B cell (primary cell): ENCODE measurements around the gene VAC14. TPM values are rescaled to one million over a fixed set of nuclear protein-coding genes. Genes with fewer than 3 reads are reported as not detected.

Experiments used
- ATAC-seq: fragments of 200-7000 bp; cut with Tn5 transposase; one replicate; pipeline ENCODE4 v1.10.0; 2021; ENCODE audit warnings: low read depth, mild to moderate bottlenecking, moderate number of reproducible peaks, moderate library complexity
- CTCF ChIA-PET: fragments of 350-600 bp; sonication (Branson Sonifier 250); formaldehyde crosslinking; loops from one replicate; lab custom pipeline; 2021; ENCODE audit warnings: antibody characterized with exemption, inconsistent platforms; lab: Charles Lee
- POLR2A ChIA-PET: fragments of 350-600 bp; sonication (Branson Sonifier 250); formaldehyde crosslinking; loops from one replicate; lab custom pipeline; 2021; ENCODE audit warnings: antibody characterized with exemption; lab: Charles Lee
- DNase-seq: peaks from one replicate; pipeline ENCODE4 v3.0.0; 2013
- H2AFZ ChIP-seq: 2 replicates; pipeline ENCODE4 v1.6.1; 2012; ENCODE audit warnings: mild to moderate bottlenecking, low read depth, low read length; ENCODE audit not compliant: insufficient read depth, poor library complexity, severe bottlenecking
- H3K27ac ChIP-seq, 2 donors: 1 replicate in 1 of 2; 2 replicates in 1 of 2; pipeline ENCODE4 v1.5.1; 2012 to 2013; ENCODE audit warnings: low read length in 2 of 2, mild to moderate bottlenecking in 2 of 2, moderate library complexity in 1 of 2
- H3K27me3 ChIP-seq, 4 experiments: fragments of 200-600 bp in 1 of 4; sonication (generic) in 1 of 4; replicated peaks in 1 of 4; 1 replicate in 2 of 4; 2 replicates in 2 of 4; pipeline versions ENCODE4 v1.6.1 to v1.7.0; 2013 to 2016; ENCODE audit warnings: low read length in 3 of 4, mild to moderate bottlenecking in 2 of 4, mixed read lengths in 1 of 4, moderate library complexity in 1 of 4; ENCODE audit not compliant: insufficient read depth in 4 of 4, control insufficient read depth in 3 of 4; ENCODE audit errors: control extremely low read depth in 1 of 4
- H3K36me3 ChIP-seq, 2 experiments: replicated peaks in 1 of 2; 1 replicate in 1 of 2; 2 replicates in 1 of 2; pipeline versions ENCODE4 v1.6.1 to v1.7.1; 2013; ENCODE audit warnings: low read length in 1 of 2; ENCODE audit not compliant: insufficient read depth in 2 of 2, control insufficient read depth in 1 of 2; ENCODE audit errors: control extremely low read depth in 1 of 2, extremely low read depth in 1 of 2
- H3K4me1 ChIP-seq, 2 donors: fragments of 200-600 bp in 1 of 2; sonication (generic) in 1 of 2; 1 replicate in 1 of 2; 2 replicates in 1 of 2; pipeline versions ENCODE4 v1.5.1 to v1.6.1; 2013 to 2017; ENCODE audit warnings: low read length in 2 of 2; ENCODE audit not compliant: control insufficient read depth in 2 of 2, insufficient read depth in 2 of 2
- H3K4me2 ChIP-seq: replicated peaks from 2 replicates; pipeline ENCODE3; 2012; ENCODE audit warnings: mild to moderate bottlenecking, low read depth, low read length; ENCODE audit not compliant: poor library complexity, severe bottlenecking
- H3K4me3 ChIP-seq, 5 experiments: fragments of 200-600 bp in 1 of 5; sonication (generic) in 1 of 5; 1 replicate in 3 of 5; 2 replicates in 2 of 5; pipeline versions ENCODE4 v1.5.1 to v1.7.0; 2011 to 2016; ENCODE audit warnings: low read length in 4 of 5, mild to moderate bottlenecking in 4 of 5, low read depth in 2 of 5, control low read depth in 1 of 5, moderate library complexity in 1 of 5; ENCODE audit not compliant: insufficient read depth in 1 of 5; ENCODE audit errors: control extremely low read depth in 1 of 5, extremely low read depth in 1 of 5
- H3K79me2 ChIP-seq: fragments of 200-600 bp; sonication (generic); one replicate; pipeline ENCODE4 v1.6.0; 2016; ENCODE audit warnings: low read length; ENCODE audit not compliant: control insufficient read depth, insufficient read depth
- H3K9ac ChIP-seq: fragments of 200-600 bp; sonication (generic); 2 replicates; pipeline ENCODE4 v1.6.1; 2017; ENCODE audit warnings: mild to moderate bottlenecking, low read length, moderate library complexity
- H3K9me3 ChIP-seq, 3 donors: one replicate each; pipeline versions ENCODE4 v1.6.1 to v1.7.1; 2013; ENCODE audit warnings: low read length in 2 of 3; ENCODE audit not compliant: control insufficient read depth in 2 of 3, insufficient read depth in 1 of 3; ENCODE audit errors: control extremely low read depth in 1 of 3
- H4K20me1 ChIP-seq: 2 replicates; pipeline ENCODE4 v1.6.0; 2012; ENCODE audit warnings: mild to moderate bottlenecking, low read length; ENCODE audit not compliant: insufficient read depth, control insufficient read depth, poor library complexity, severe bottlenecking
- H3K27ac Mint-ChIP-seq: one replicate; pipeline ENCODE4 v1.8.0; 2021; ENCODE audit warnings: mixed read lengths
- H3K27me3 Mint-ChIP-seq: one replicate; pipeline ENCODE4 v1.8.0; 2021; ENCODE audit warnings: mixed read lengths
- H3K4me1 Mint-ChIP-seq: one replicate; pipeline ENCODE4 v1.8.0; 2021; ENCODE audit warnings: mixed read lengths
- H3K4me3 Mint-ChIP-seq: one replicate; pipeline ENCODE4 v1.8.0; 2021; ENCODE audit warnings: mixed read lengths
- H3K9me3 Mint-ChIP-seq: one replicate; pipeline ENCODE4 v1.8.0; 2022; ENCODE audit warnings: mixed read lengths; ENCODE audit not compliant: insufficient read depth
- CTCF ChIP-seq: fragments of 200-600 bp; IDR thresholded peaks from one replicate; pipeline ENCODE4 v1.8.0; 2022; ENCODE audit warnings: antibody characterized with exemption, mild to moderate bottlenecking
- EZH2 ChIP-seq: IDR thresholded peaks from 2 replicates; pipeline ENCODE4 v1.6.1; 2012; ENCODE audit warnings: borderline replicate concordance, low read depth, mild to moderate bottlenecking, moderate library complexity, low read length; ENCODE audit not compliant: insufficient read depth, poor library complexity, severe bottlenecking
- WGBS: methylation state at CpG from one replicate; pipeline ENCODE4 v1.1.5; 2013; ENCODE audit warnings: missing lambda C conversion rate; ENCODE audit not compliant: insufficient coverage; 5-methylcytosine and 5-hydroxymethylcytosine counted together
- intact Hi-C: fragments of 100-400 bp; cut with micrococcal nuclease; formaldehyde crosslinking; loops from one replicate; pipeline ENCODE4 v1.10.0; 2022
- polyA plus RNA-seq: library from polyadenylated mRNA; depleted of rRNA; stranded (reverse); fragments of >200 nt; gene quantifications from 2 replicates; pipeline ENCODE4 v1.2.3, GENCODE V29; 2012
- total RNA-seq, 2 donors: library from RNA; stranded (reverse); fragments of 120-200 nt in 1 of 2; gene quantifications; 1 replicate in 1 of 2; 2 replicates in 1 of 2; pipeline versions ENCODE4 v1.2.3 to v1.2.4, GENCODE V29; 2013 to 2022

Gene VAC14
- total and polyA plus RNA-seq, 2 donors (not counting 1 experiment from before 2014, with no cell fraction given) = 42.6 to 64.7 TPM

GRCh38 chr16:70775399-70775798, 25.6 kb downstream of the VAC14 start:
- H3K27me3 Mint-ChIP-seq = no peaks in the 10 kb centered on the region
- Histone ChIP-seq H3K4me3 (no peak overlapping the region), H3K79me2 (peaks cover 2% of the 10 kb centered on the region), H3K4me2 (no peak overlapping the region), H3K4me1 (no peaks in the 10 kb centered on the region), H2AFZ (no peak overlapping the region), H3K27me3 (no peaks in the 10 kb centered on the region), H3K27ac (no peak overlapping the region), H3K9ac (no peak overlapping the region), H3K9me3 (no peaks in the 10 kb centered on the region), H3K36me3 (peaks cover 2 to 70% of the 10 kb centered on the region in 2 experiments), H4K20me1 (peaks cover 7% of the 10 kb centered on the region)
- no peak for DNase-seq
- ChIA-PET CTCF (no interaction called here), POLR2A (no interaction called here)
- ATAC-seq = no peak
- TF ChIP-seq CTCF (no peak), EZH2 (no peak)
- no peak overlapping the region for H3K27ac Mint-ChIP-seq
- intact Hi-C loops = no loop called here
- WGBS = 100% methylated on average over 3 of the region's 4 CpGs
- no peak overlapping the region for H3K4me3 Mint-ChIP-seq
- no peaks in the 10 kb centered on the region for H3K9me3 Mint-ChIP-seq
- H3K4me1 Mint-ChIP-seq = no peaks in the 10 kb centered on the region

GRCh38 chr16:70774261-70774660, 26.7 kb downstream of the VAC14 start:
- Mint-ChIP-seq H3K4me1 (no peaks in the 10 kb centered on the region), H3K4me3 (no peak overlapping the region), H3K9me3 (no peaks in the 10 kb centered on the region), H3K27ac (no peak overlapping the region), H3K27me3 (no peaks in the 10 kb centered on the region)
- 97% methylated on average over 10 of the region's 13 CpGs for WGBS
- no peaks in the 10 kb centered on the region for H3K4me1 ChIP-seq
- no peak overlapping the region for H3K9ac ChIP-seq
- ChIA-PET CTCF (no interaction called here), POLR2A (no interaction called here)
- ATAC-seq (no peak), DNase-seq (no peak)
- H3K36me3 ChIP-seq = peaks cover 2 to 70% of the 10 kb centered on the region in 2 experiments
- intact Hi-C loops = no loop called here
- no peaks in the 10 kb centered on the region for H3K27me3 ChIP-seq
- no peak overlapping the region for H3K27ac ChIP-seq
- no peak overlapping the region for H2AFZ ChIP-seq
- peaks cover 7% of the 10 kb centered on the region for H4K20me1 ChIP-seq
- TF ChIP-seq CTCF = no peak
- peaks cover 4% of the 10 kb centered on the region for H3K79me2 ChIP-seq
- no peak overlapping the region for H3K4me2 ChIP-seq
- H3K4me3 ChIP-seq = no peak overlapping the region
- no peaks in the 10 kb centered on the region for H3K9me3 ChIP-seq
